ENCODE data around the gene PHLPP1. TPM values are rescaled to one million over a fixed set of nuclear protein-coding genes. Genes with fewer than 3 reads are reported as not detected.
"Not testable (repeated sequence)": the region's sequence is repeated elsewhere in the genome, so short reads cannot be mapped to it uniquely, and the experiment has no call there.

The PHLPP1 gene
- total RNA-seq, 4 donors from 2014 or later, result 15.7 to 21.8 (median 20.5) TPM

DNA sequence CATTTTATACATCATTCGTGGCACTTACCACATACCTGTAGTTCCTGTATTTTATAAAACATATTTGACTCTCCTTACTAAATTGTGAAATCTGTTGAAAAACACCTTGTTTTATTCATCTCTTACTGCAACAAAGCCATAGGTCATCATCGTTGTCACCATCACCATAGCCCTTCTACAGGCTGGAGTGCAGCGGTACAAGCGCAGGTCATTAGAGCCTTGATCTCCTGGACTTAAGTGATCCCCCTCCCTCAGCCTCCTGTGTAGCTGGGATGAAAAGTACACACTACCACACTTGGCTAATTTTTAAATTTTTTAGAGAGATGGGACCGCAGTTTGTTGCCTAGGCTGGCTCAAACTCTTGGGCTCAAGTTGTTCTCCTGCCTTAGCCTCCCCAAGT, 184.2 kb downstream of the PHLPP1 start:
- no peak overlapping the region for H3K4me3 ChIP-seq
- no peak for DNase-seq
- H3K36me3 ChIP-seq, result peaks cover 0 to 26% (median 0%) of the 10 kb centered on the region in 3 donors
- H3K27me3 ChIP-seq, result no peaks in the 10 kb centered on the region
- no peak overlapping the region for H3K27ac ChIP-seq
- H3K9me3 ChIP-seq, result no peaks in the 10 kb centered on the region
- no peaks in the 10 kb centered on the region for H3K4me1 ChIP-seq
- TF ChIP-seq, protein P1, sequence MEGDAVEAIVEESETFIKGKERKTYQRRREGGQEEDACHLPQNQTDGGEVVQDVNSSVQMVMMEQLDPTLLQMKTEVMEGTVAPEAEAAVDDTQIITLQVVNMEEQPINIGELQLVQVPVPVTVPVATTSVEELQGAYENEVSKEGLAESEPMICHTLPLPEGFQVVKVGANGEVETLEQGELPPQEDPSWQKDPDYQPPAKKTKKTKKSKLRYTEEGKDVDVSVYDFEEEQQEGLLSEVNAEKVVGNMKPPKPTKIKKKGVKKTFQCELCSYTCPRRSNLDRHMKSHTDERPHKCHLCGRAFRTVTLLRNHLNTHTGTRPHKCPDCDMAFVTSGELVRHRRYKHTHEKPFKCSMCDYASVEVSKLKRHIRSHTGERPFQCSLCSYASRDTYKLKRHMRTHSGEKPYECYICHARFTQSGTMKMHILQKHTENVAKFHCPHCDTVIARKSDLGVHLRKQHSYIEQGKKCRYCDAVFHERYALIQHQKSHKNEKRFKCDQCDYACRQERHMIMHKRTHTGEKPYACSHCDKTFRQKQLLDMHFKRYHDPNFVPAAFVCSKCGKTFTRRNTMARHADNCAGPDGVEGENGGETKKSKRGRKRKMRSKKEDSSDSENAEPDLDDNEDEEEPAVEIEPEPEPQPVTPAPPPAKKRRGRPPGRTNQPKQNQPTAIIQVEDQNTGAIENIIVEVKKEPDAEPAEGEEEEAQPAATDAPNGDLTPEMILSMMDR (IDR thresholded peaks at IDR 0.05), result no peak
- no peak for TF ChIP-seq POLR2A (IDR thresholded peaks at IDR 0.05)

DNA sequence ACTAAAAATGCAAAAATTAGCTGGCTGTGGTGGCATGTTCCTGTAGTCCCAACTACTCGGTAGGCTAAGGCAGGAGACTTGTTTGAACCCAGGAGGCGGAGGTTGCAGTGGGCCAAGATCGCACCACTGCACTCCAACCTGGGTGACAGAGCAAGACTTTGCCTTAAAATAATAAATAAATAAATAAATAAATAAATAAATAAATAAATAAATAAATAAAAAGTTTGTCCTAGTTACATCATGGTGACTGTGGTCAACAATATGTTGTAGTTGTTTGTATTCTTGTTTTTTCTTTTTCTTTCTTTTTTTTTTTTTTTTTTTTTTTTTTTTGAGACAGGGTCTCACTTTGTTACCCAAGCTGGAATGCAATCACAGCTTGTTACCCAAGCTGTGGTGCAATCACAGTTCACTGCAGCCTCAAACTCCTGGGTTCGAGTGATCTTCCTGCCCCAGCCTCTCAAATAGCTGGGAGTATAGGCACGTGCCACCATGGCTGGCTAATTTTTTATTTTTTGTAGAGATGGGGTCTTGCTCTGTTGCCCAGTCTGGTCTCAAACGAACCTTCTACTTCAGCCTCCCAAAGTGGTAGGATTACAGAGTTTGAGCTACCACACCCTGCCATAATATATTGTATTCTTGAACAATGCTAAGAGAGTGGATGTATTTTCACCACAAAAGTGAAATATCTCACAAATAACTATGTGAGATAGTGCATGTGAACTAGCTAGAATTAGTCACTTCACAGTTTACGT, 185.0 kb downstream of the PHLPP1 start:
- TF ChIP-seq POLR2A (IDR thresholded peaks at IDR 0.05), result no peak
- TF ChIP-seq, protein P1 (IDR thresholded peaks at IDR 0.05), result no peak
- H3K27ac ChIP-seq, result no peak overlapping the region
- no peaks in the 10 kb centered on the region for H3K27me3 ChIP-seq
- H3K4me3 ChIP-seq, result no peak overlapping the region
- DNase-seq, result no peak
- H3K9me3 ChIP-seq, result no peaks in the 10 kb centered on the region
- H3K4me1 ChIP-seq, result no peaks in the 10 kb centered on the region
- peaks cover 0 to 26% (median 0%) of the 10 kb centered on the region in 3 donors for H3K36me3 ChIP-seq

DNA sequence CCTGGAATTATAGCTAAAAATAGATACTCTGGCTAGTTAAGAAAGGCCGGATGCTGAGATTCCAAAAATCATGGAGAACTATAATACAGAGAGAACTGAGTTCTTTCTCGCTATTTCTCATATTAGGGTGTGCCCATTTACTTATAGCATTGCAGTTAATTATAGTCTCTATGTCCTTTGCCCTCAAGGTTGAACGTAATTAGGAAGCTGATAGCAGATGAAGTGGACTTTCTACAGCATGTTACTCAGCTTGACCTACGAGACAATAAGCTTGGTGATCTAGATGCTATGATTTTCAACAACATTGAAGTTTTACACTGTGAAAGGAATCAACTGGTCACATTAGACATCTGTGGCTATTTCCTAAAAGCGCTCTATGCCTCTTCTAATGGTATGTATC, 187.4 kb downstream of the PHLPP1 start:
- Histone ChIP-seq H3K27ac (no peak overlapping the region), H3K4me3 (no peak overlapping the region), H3K9me3 (no peaks in the 10 kb centered on the region), H3K27me3 (no peaks in the 10 kb centered on the region), H3K4me1 (no peaks in the 10 kb centered on the region), H3K36me3 (peaks cover 0 to 17% (median 0%) of the 10 kb centered on the region in 3 donors)
- no peak for TF ChIP-seq POLR2A (IDR thresholded peaks at IDR 0.05)
- TF ChIP-seq, protein P1 (IDR thresholded peaks at IDR 0.05), result no peak
- DNase-seq, result no peak

DNA sequence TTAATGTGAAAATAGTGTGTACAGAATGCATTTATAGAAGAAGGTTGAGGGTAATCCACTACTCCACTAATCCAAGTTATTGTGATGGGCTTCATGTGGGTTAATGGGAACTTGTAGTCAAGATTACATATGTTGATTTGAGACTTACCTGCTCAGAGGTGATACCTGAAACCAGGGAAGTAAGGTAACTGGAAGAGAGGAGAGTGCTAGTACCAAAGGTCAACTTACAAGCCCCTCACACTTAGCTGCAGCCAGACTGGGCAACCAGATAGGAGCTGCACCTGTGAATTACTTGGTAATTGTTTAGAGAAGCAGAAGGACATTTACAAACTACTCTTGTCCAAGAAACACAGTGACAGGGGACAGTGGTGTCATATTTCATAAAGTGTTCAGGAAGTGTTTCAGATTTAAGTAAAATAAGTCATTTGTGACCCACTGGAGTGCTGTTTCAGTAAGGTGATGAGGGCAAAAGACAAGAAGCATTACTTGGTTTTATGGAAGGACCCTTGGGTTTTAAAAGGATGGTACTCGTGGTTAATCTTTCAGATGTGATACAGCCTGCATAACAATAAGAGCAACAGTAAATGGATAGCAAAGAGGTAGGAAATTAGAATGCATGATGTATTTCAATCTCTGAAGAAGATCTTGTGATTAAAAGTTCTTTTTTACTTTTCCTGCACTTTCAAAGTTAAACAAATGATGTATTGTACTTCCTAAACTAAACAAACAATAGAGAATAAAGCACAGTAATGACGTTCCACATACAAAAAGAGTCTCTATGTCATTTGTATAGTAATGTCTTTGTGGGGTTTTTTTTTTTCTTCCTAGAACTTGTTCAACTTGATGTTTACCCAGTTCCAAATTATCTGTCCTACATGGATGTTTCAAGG, 189.3 kb downstream of the PHLPP1 start:
- no peak for DNase-seq

DNA sequence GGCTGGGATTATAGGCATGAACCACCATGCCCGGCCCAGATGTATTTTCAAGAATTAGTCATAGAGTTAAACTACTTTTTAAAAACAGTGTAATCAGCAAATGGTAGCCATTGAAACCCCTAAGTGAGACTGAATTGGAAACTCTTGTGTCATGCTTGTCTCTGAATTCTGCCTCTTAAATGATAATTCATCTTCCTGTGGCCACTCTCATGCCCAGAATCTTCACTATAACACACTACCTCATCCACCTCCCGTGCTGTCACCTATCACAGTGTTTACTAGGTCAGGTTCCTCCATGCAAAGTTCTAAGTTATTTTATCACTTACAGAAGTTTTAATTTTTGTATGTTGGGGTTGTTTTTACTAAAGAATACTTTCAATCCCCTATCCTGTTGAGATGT, 197.5 kb downstream of the PHLPP1 start:
- Histone ChIP-seq H3K9me3 (no peaks in the 10 kb centered on the region), H3K4me1 (no peaks in the 10 kb centered on the region), H3K27me3 (no peaks in the 10 kb centered on the region), H3K4me3 (no peak overlapping the region), H3K27ac (no peak overlapping the region), H3K36me3 (peaks cover 0 to 5% (median 0%) of the 10 kb centered on the region in 3 donors)
- no peak for DNase-seq
- TF ChIP-seq, protein P1 (IDR thresholded peaks at IDR 0.05), result no peak
- TF ChIP-seq POLR2A (IDR thresholded peaks at IDR 0.05), result no peak

More for the DNA sequence above, 189.3 kb downstream of the PHLPP1 start:
- H3K27me3 ChIP-seq, result no peaks in the 10 kb centered on the region
- TF ChIP-seq, protein P1 (IDR thresholded peaks at IDR 0.05), result no peak
- TF ChIP-seq POLR2A (IDR thresholded peaks at IDR 0.05), result no peak
- no peaks in the 10 kb centered on the region for H3K4me1 ChIP-seq
- no peak overlapping the region for H3K4me3 ChIP-seq
- H3K36me3 ChIP-seq, result peaks cover 0 to 8% (median 0%) of the 10 kb centered on the region in 3 donors
- no peak overlapping the region for H3K27ac ChIP-seq
- no peaks in the 10 kb centered on the region for H3K9me3 ChIP-seq

DNA sequence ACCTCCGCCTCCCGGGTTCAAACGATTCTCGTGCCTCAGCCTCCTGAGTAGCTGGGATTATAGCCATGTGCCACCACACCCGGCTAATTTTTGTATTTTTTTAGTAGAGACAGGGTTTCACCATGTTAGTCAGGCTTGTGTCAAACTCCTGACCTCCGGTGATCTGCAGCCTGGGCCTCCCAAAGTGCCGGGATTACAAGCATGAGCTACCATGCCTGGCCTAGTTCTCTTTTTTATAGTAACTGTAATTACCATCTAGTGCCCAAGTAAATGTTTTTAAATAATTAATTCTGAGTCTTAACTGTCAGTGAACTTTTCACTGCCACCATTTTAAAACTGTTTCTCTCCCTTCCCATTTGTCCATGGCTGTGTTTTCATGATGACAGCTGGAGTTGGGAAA, 198.5 kb downstream of the PHLPP1 start:
- DNase-seq, result not testable (repeated sequence)

More for the DNA sequence above, 198.5 kb downstream of the PHLPP1 start:
- H3K27ac ChIP-seq, H3K4me1 ChIP-seq, H3K27me3 ChIP-seq, H3K9me3 ChIP-seq, H3K4me3 ChIP-seq, H3K36me3 ChIP-seq: not testable (repeated sequence)

Data from Peyer's patch (tissue), 4 donors.